Measurements from ENCODE around the gene PEX10.

- TF ChIP-seq CTCF (conservative IDR thresholded peaks at IDR 0.05; ENCODE audit: low read depth, low read length) (no peak), EZH2 (IDR thresholded peaks at IDR 0.05; ENCODE audit: borderline replicate concordance, low read depth, low read length, poor library complexity, severe bottlenecking) (no peak)
These were observed 21.1 kb downstream of the PEX10 start, which contains the start of the genes MORN1 and RER1 for GRCh38 chr1:2391041-2391930.

Data from A673 (cell line).